DMS53 treated with DMSO at 0.1 percent for 48 hours (cell line): Measurements from ENCODE around the gene RAB1A.

ENCODE experiments used
- DNase-seq: peaks from one replicate; lab custom pipeline; 2025; ENCODE audit not compliant: unreplicated experiment; lab: John Stamatoyannopoulos, UW

RAB1A gene

GRCh38 chr2:65039640-65040039 is 90.3 kb downstream of the RAB1A start:
- no peak for DNase-seq

- DNase-seq, result no peak
Measured at GRCh38 chr2:65037178-65037577, 92.7 kb downstream of the RAB1A start.
